ENCODE data around the gene SRA1.

DNA sequence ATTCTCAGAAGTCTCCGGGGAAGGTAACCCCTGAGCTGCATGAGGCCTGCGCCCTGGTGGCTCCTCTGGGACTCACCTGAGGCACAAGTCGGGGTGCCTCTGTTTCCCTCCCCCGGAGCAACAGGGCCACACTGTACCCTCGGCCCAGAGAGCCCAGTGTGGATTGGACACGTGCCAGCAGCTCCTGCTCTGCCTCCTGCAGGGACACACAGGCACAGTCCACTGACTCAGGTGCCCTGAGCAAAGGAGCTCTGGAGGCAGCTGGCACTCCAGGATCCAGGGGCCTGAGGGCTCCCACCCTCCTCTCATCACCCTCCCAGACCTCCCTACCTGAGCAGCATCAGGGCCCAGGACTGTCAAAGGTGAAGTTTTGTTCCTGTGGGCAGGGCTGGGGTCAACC, 36.9 kb upstream of the SRA1 start:
- TF ChIP-seq E2F3 (CRISPR knock-in tag; IDR thresholded peaks at IDR 0.05) (no peak), POLR2A (conservative IDR thresholded peaks at IDR 0.05) (no peak), NRF1 (conservative IDR thresholded peaks at IDR 0.05 in 1 of 2, IDR thresholded peaks at IDR 0.05 in 1 of 2) (no peak), ZSCAN32 (CRISPR knock-in tag; IDR thresholded peaks at IDR 0.05) (no peak), ZNF408 (CRISPR knock-in tag; IDR thresholded peaks at IDR 0.05; ENCODE audit: low read depth) (no peak), MAFG (tag; conservative IDR thresholded peaks at IDR 0.05) (no peak), PTTG1 (tag; IDR thresholded peaks at IDR 0.05; ENCODE audit: low read depth) (no peak), RAD21 (CRISPR knock-in tag; conservative IDR thresholded peaks at IDR 0.05 in 1 of 2, IDR thresholded peaks at IDR 0.05 in 1 of 2) (no peak), FOXA3 (CRISPR knock-in tag; conservative IDR thresholded peaks at IDR 0.05 in 1 of 2, IDR thresholded peaks at IDR 0.05 in 1 of 2) (no peak), BDP1 (IDR thresholded peaks at IDR 0.05; ENCODE audit: insufficient read depth, insufficient read length) (no peak)
- TF ChIP-seq, protein P1, sequence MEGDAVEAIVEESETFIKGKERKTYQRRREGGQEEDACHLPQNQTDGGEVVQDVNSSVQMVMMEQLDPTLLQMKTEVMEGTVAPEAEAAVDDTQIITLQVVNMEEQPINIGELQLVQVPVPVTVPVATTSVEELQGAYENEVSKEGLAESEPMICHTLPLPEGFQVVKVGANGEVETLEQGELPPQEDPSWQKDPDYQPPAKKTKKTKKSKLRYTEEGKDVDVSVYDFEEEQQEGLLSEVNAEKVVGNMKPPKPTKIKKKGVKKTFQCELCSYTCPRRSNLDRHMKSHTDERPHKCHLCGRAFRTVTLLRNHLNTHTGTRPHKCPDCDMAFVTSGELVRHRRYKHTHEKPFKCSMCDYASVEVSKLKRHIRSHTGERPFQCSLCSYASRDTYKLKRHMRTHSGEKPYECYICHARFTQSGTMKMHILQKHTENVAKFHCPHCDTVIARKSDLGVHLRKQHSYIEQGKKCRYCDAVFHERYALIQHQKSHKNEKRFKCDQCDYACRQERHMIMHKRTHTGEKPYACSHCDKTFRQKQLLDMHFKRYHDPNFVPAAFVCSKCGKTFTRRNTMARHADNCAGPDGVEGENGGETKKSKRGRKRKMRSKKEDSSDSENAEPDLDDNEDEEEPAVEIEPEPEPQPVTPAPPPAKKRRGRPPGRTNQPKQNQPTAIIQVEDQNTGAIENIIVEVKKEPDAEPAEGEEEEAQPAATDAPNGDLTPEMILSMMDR (IDR thresholded peaks at IDR 0.05 in 2 of 3, conservative IDR thresholded peaks at IDR 0.05 in 1 of 3; ENCODE audit: insufficient read depth in 2 of 3, low read depth in 1 of 3, low read length in 3 of 3): no peak
